ENCODE data around the gene LTN1.
"Not testable (repeated sequence)": the region's sequence is repeated elsewhere in the genome, so short reads cannot be mapped to it uniquely, and the experiment has no call there.

LTN1 gene

GRCh38 chr21:28982637-28983036, 10.0 kb downstream of the LTN1 start:
- no peak for DNase-seq

DNA sequence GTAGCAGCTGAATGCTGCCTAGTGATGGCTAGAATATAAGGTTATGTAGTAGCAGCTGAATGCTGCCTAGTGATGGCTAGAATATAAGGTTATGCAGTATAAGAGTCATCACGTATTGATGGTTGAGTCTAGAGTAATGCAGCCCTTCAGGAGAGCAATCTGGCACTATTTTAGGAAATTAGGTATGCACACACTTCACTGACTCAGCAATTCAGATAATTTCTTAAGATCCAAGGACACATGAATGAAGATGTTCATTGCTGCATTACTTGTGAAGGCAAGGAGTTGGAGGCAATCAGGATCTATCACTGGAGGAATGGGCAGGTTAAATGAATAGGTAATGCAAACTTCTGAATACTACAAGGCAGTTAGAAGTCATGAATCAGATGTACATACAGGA, 13.6 kb downstream of the LTN1 start:
- DNase-seq, result no peak

- DNase-seq, result no peak
These were observed 17.3 kb downstream of the LTN1 start for GRCh38 chr21:28975397-28975796.

- DNase-seq, result no peak
These were observed 18.0 kb downstream of the LTN1 start for GRCh38 chr21:28974531-28975227.

DNA sequence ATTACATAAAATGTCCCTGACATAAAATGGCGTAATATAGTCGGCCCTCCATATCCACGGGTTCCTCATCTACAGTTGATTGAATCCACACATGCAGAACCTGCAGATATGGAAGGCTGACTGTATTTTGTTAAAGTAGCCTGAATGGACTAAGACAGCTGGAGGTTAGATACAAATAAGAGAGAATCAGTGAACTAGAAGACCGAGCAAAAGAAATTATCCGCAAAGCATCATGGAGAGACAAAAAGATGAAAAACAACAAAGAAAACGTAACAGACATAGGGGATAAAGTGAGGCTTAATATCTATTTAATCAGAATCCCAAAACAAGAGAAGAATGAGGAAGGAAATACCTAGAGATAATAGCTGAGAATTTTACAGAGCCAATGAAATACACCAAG, 20.3 kb downstream of the LTN1 start:
- no peak for DNase-seq

- peak in 3 of 58 donors; percentile 5 to 11 (median 11) for DNase-seq
These were observed 21.5 kb downstream of the LTN1 start for GRCh38 chr21:28971171-28971570.

- no peak for DNase-seq
These were observed 28.8 kb downstream of the LTN1 start for GRCh38 chr21:28963831-28964230.

- no peak for DNase-seq
These were observed 30.2 kb downstream of the LTN1 start for GRCh38 chr21:28962465-28962864.

DNA sequence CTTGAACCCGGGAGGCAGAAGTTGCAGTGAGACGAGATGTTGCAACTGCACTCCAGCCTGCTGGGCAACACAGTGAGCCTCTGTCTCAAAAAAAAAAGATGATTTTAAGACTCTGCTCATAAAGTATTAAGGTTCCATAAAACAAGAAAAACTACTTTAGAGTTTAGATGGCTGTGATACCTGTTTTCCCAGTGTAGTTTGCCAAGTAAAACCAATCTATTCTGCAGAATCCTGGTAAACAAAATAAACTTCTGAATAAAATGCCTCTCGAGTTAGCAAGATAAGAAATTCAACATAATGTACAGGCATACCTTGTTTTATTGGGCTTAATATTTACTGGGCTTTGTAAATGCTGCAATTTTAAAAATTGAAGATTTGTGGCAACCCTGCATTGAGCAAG, 30.8 kb downstream of the LTN1 start:
- DNase-seq, result no peak

GRCh38 chr21:28960245-28960644, 32.4 kb downstream of the LTN1 start:
- DNase-seq, result no peak

DNA sequence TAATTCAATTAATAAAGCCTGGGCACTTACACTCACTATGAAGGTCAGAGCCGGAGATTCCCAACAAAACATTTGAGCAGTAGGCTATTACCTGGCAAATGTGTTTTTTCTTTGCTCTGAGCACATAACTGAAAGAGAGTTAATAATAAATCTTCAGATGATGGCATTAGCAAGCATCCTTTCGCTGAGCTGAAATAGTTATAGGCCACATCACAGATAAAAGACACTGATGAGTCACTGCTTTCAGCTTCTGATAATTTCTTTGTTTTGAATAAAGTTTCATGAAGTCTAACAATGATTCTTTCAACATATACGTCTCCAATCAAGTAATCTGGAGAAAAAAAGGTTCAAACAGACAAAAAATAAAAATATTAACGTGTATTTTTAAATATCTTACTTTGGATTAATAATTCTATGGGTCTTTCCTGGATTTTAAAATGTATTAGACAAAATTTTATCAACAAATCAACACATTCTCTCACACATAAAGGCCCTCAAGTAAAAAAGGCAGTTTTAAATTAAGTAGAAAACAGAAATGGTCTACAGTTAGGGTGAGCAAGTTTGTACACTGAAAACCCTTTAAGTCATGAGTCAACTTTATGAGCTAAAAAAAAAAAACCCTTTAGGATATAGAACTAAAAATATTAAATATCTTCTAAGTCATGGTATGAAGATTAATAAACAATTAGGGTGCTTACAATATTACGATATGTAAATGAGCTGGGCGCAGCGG, 33.1 kb downstream of the LTN1 start:
- DNase-seq, result no peak

DNA sequence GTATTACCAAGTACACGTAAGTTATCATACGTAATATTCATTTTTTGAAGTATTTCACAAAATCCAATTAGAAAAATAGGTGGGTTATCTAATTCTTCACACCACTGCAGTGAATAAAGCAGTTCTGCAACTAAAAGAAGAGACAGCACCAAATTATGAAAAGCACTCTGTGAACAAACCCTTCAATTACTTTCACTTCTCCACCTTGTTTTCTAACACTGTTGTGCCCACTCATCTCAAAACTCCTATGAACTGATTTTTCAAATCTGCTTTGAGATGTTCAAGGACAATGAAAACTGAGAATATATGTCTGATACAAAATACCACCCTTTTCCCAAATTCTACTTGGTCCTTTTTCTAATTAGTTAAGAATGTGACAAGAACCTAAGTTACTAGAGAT, 39.4 kb downstream of the LTN1 start:
- DNase-seq, result no peak

GRCh38 chr21:28952686-28953085, 40.0 kb downstream of the LTN1 start:
- no peak for DNase-seq

- no peak for DNase-seq
These were observed 43.4 kb downstream of the LTN1 start for GRCh38 chr21:28949318-28949717.

- DNase-seq, result peak in 13 of 58 donors; percentile 0 to 35 (median 8)
These were observed 48.4 kb downstream of the LTN1 start for GRCh38 chr21:28944296-28944695.

- DNase-seq, result no peak
These were observed 49.0 kb downstream of the LTN1 start for GRCh38 chr21:28943631-28944030.

GRCh38 chr21:28938726-28939125, 54.0 kb downstream of the LTN1 start:
- DNase-seq, result no peak

GRCh38 chr21:28937737-28938136, 54.9 kb downstream of the LTN1 start:
- no peak for DNase-seq

DNA sequence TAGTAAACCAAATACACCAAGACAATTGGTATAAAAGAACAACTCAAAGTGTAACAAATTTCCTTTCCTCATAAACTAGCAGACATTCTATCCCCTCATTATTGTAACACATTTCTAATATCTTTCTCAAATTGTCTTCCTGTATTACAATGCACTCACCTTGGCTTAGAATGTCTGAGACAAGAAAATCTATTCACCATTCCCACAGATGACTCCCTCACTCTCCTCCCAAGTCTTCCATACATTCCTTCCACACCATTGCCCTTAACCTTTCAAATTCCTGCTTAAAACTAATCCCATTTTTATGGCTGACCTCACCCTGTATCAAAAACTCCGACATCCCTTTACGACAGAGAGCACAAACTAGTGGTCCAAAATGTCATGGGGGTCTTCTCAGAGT, 56.0 kb downstream of the LTN1 start:
- no peak for DNase-seq

GRCh38 chr21:28936036-28936435, 56.6 kb downstream of the LTN1 start:
- DNase-seq, result no peak

DNA sequence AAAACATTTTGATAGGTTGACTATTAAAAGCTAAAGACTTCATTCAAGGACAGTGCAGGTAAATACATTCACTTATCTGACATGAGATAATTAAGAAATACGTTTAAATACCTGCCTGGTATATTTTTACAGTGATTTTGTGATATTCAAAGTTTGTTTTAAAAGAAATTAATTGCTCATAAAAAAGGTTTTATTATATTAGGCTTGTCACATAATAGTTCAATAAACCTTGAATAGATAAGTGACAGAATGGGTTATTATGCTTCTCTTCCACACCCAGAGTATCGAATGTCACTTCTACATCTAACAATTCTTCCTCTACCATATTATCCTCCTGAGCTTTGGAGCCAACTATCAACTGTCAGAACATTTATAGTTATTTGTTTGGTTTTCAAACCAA, 60.0 kb downstream of the LTN1 start:
- no peak for DNase-seq

GRCh38 chr21:28931708-28932372, 60.8 kb downstream of the LTN1 start:
- DNase-seq, result not testable (repeated sequence)
